Stimulated activated CD8-positive, alpha-beta memory T cell treated with anti-CD3 and anti-CD28 coated beads, Interleukin-2, amount 100 ng/mL, for 1 hour (primary cell): ENCODE measurements around the gene SRCIN1.

Source experiments
- DNase-seq, 2 donors: peaks; one replicate each; pipeline ENCODE4 v3.0.0-alpha.2; 2020; ENCODE audit warnings: low read depth in 2 of 2

The SRCIN1 gene

GRCh38 chr17:38579083-38579480, 26.7 kb downstream of the SRCIN1 start:
- DNase-seq, result no peak

GRCh38 chr17:38578229-38579082, 27.3 kb downstream of the SRCIN1 start:
- no peak for DNase-seq

- DNase-seq, result no peak
These were observed 28.0 kb downstream of the SRCIN1 start for GRCh38 chr17:38577645-38578173.

GRCh38 chr17:38577244-38577643, 28.5 kb downstream of the SRCIN1 start:
- DNase-seq, result no peak

- no peak for DNase-seq
These were observed 30.0 kb downstream of the SRCIN1 start for GRCh38 chr17:38575781-38576180.

GRCh38 chr17:38574712-38575111, 31.0 kb downstream of the SRCIN1 start:
- DNase-seq, result no peak

- no peak for DNase-seq
These were observed 32.9 kb downstream of the SRCIN1 start for GRCh38 chr17:38572669-38573365.

GRCh38 chr17:38571833-38572668, 33.7 kb downstream of the SRCIN1 start:
- DNase-seq, result no peak

GRCh38 chr17:38569701-38570512, 35.8 kb downstream of the SRCIN1 start:
- DNase-seq, result no peak

- no peak for DNase-seq
These were observed 36.8 kb downstream of the SRCIN1 start for GRCh38 chr17:38568845-38569510.

GRCh38 chr17:38568274-38568673, 37.5 kb downstream of the SRCIN1 start:
- no peak for DNase-seq

GRCh38 chr17:38567350-38567749, 38.4 kb downstream of the SRCIN1 start:
- DNase-seq, result no peak

GRCh38 chr17:38566666-38567031, 39.1 kb downstream of the SRCIN1 start:
- no peak for DNase-seq

- DNase-seq, result no peak
These were observed 39.7 kb downstream of the SRCIN1 start for GRCh38 chr17:38565853-38566665.

- no peak for DNase-seq
These were observed 40.9 kb downstream of the SRCIN1 start for GRCh38 chr17:38564869-38565268.

- DNase-seq, result no peak
These were observed 41.4 kb downstream of the SRCIN1 start for GRCh38 chr17:38564254-38564837.

GRCh38 chr17:38563362-38564253, 42.1 kb downstream of the SRCIN1 start:
- no peak for DNase-seq

- DNase-seq, result no peak
These were observed 42.8 kb downstream of the SRCIN1 start for GRCh38 chr17:38562903-38563302.
